HG03575 (cell line): ENCODE results near the gene PCBP4.

ENCODE experiments used
- ATAC-seq: cut with Tn5 transposase; IDR thresholded peaks from one replicate; pipeline ENCODE4 v1.9.1; 2021; ENCODE audit not compliant: unreplicated experiment, insufficient number of reproducible peaks, low FRiP score; ENCODE audit errors: extremely low read depth

Gene PCBP4

DNA sequence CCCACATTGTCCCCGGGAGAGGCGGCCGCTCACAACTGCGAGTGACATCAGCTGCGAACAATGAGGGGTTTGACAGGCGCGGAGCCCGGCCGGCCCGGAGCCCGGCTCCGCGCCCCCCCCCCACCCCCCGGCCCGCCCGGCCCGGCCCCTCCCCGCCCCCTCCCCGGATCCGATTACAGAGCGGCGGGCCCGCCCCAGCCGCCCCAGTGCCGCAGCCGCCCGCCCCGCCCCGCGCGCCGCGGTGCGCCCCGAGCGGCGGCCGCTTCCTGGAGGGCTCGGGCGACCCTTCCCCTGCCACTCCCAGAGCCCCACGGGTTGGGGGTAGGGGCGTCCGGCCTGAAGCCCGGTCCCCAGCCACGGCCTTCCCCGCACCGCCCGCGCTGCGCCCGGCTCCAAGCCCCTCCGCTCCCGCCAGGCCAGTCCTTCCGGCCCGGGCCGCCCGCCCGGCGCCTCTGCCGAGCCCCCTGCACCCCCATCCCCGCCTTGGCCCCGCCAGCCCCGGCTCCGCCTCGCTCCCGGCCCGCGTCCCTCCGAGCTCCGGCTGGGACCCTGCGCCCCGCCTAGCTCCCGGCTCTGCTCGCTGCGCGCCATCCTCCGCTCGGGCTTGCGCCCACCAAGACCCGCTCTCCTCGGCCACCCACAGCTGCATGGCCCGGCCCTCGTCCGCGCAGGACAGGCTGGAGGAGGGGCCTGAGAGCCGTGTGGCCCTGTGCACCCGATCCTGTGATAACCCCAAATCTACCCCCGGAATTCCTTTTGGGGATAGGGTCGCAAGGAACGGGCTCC is at the start of gene PCBP4:
Gene PCBP4, minus strand, starts transcription at position 71 of the 786 bp plus-strand sequence. CDS start 6,214 bp downstream, outside the sequence.
- ATAC-seq: no peak

DNA sequence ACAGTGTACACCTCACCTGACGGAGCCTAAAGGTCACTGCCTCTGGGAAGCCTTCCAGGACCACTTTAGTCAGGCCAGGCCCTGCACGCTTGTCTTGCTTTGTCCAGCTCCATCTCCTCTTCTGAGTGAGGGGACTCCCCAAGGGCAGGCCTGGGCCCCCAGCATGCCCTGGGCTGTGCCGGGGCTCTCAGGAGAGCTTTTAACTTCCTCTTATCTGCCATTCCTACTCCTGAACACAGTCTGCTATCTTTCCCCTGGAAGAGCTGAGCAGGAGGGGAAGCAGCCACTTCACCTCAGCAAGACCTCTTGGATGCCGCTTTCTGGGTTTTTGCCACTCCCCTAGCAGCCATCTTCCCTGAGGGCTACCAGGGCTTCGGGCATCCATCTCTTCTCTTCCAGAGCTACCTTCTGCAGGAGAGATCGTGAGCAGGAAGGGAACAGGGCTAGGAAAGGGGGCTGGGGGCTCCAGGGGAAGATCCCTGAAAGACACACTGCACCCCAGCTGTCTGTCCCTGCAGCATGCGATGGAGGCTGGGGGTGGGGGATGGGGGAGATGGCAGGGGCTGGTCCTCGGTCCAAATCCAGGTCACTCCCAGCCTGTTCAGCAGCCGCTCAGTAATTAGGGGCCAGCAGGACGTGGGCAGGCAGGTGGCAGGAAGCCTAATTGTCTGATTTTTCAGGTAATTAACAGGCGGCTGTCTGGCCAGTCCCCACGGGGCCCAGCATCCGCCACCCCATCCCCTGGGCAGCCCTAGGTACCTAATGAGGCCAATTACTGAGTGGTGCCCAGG is 48.4 kb upstream of the PCBP4 start:
- no peak for ATAC-seq

DNA sequence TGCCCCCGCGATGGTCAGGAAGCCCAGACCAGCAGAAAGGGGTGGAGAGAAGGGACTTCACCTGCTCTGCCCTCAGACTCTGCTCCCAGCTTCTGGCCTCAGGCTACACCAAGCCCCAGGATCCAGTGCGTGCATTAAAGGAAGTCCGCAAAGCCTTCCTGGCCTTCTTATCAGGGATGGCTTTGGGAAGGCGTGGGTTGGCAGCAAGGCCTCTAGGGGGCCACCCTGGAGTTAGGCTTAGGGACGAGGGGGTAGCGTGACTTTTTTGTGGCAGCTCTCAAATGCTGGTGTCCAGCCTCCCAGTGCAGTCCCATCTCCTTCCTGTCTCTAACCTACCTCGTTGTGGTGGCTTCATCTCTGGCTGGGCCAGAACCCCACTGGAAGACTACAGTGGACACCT is 47.4 kb upstream of the PCBP4 start:
- ATAC-seq: no peak

DNA sequence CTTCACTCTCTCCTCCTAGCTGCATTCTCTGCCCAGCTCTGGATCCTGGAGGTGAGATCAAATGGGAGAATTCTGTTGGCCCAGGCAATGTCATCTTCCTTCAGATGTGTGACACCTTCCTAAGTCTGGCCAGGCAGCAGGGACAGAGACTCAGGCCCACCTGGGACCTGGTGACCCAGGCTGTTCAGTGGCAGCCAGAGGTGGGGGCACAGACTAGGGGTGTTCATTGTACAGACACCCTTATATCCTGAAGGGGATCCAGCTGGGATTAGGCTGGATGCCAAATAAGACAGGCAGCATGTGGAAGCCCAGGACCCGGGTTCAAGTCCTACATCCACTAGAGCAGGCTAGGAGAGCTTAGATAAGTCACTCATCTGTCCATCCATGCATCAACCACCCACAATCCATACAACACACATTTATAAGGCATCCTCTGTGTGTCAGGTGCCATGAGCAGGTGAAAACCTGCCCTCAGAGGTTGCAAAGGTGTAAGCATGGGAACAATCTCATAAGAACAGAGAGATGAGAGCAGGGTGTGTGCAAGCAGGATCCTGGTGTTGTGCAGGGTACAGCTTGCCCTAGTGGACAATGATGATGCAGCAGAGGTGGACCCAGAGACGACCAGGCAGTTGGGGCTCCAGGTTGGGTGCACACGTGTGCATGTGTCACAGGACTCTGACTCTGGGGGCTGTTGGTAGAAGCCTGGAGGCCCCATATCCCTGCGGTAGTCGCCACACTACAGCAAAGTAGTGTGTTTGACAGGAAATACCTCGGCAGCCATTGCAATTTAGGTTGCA is 46.7 kb upstream of the PCBP4 start:
- ATAC-seq: no peak

DNA sequence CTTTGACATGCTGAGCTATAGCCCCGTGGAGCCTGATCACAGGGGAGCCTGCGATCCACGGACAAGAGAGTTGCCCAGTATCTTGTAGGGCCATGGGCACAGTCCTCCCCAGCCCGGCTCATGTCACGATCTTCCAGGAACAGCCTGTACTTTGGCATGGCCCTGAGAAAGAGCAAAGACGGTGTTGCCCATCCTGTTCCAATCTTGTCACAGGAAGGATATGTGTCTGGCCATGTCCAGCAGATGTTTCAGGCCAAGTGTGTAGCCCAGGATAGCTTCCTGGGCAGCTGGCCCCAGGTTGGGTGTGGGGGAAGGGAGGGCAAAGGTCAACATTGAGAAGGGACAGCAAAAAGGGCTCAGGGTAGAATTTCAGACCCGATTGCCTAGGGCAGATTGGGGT is 45.4 kb upstream of the PCBP4 start:
- no peak for ATAC-seq

DNA sequence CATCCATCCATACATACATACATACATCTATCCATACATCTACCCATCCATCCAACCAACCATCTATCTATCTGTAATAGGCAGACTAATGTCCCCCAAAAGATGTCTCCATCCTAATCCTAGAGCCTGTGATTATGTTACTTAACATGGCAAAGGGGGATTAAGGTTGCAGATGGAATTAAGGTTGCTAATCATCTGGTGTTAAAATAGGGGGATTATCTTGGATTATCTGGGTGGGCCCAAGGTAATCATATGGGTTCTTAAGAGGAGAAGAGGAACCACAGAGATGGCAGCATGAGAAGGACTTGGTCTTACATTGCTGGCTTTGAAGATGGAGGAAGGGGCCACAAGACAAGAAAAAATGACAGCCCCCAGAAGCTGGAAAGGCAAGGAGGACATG is 43.2 kb upstream of the PCBP4 start:
- ATAC-seq: no peak

DNA sequence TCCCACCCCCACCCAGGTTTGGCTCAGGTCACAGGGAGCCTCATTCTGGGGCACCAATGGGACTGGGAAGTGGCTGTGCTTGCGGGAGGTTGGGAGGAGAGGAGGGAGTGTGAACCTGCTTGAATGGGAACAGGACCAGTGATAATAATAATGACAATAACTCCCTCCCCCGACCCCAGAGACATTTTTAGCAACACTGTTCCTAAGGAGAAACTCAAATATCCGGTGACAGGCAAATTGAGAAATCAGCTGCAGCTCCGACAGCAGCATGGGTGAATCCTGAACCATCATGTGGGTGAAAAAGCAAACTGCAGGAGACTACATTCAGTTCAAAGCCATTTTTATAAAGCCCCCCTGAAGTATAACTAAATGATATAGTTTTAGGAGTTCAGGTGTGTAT is 40.0 kb upstream of the PCBP4 start:
- ATAC-seq: no peak

DNA sequence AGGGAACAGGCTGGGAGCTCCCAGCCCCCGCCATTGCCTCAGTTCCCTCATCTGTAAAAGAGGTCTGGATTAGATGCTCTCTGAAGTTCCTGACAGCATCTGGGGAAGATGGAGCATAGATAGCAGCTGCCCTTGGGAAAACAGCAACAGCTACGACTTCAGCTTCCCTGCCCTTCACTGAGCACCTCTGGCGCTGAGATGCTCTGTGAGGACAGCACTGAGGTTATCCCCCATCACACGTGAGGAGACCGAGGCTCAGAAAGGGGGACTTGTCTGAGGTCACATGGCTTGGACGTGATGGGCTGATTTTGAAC is 39.5 kb upstream of the PCBP4 start:
- ATAC-seq: no peak

DNA sequence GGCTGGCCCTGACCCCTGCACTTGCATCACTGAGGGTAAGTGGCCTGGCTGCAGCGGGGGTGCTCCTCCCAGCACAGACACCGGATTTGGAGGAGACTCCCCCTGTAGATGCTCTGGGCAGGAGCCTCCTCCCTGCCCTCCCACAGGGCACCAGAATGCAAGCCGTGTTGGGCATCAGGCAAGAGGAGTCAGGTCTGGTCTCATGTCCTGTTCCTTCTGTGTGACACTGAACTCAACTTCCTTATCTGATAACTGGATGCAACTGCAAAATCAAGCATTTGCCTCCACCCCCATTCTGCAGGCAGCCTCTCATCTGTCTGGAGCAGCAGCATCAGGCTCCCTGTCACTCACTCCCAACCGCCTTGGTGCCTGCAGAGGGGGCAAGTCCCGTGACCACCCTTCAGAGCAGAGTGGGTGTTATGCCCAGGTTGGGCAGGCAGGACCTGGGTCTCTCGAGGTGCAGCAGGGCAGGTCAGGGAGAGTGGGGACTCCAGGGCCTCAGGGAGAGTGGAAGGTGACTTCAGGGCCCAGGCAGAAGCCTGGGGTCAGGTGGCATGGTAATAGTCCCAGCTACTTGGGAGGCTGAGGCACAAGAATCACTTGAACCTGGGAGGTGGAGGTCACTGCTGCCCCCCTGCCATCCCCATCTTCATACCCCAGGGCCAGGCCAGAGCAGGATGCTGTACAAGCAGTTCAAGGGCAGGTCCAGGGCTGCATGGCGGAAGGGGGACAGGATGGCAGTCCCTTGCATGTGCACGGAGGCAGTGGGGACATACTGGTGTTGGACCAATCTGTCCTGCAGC is 39.0 kb upstream of the PCBP4 start:
- no peak for ATAC-seq

DNA sequence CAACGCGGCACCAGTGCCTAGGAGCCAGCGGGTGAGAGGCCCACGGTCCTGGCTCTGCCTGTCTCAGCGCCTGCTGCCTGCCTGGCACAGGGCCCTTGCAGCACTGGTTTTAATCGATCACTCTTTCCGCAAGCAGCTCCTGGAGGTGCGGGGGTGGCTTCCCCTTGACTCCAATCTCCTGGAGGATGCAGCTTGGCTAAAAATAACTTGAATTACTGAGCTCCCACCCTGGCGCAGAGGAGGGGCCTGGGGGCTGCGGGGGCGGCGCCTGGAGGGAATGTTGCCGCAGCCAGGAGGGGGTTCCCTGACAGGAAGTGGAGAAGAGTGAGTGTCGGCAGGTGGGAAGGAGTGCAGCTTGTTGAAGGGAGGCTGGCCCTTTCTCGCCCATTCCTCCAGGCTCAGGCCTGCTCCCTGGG is 38.3 kb upstream of the PCBP4 start:
- no peak for ATAC-seq

DNA sequence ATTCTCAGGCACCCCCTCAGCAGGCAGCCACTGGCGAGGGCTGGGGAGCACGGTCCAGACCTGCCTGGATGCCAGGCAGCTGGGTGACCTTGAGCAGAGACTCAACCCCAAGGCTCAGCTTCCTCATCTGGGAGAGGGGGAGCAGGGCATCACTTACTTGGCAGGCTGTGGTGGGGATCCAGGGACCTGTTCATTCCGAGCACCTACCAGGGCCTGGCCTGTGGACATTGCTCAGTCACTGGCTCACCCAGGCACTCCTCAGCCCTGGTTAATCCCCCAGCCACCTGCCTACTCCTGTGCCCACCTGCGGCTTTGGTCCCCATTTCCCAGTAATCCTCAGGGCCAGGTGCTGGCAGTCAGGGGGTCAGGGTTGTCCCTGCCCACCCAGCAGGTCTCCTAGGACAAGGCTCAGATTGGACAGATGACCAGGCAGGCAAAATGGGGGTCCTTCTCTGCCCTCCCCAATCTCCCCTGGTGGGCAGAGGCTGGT is 37.7 kb upstream of the PCBP4 start:
- no peak for ATAC-seq

DNA sequence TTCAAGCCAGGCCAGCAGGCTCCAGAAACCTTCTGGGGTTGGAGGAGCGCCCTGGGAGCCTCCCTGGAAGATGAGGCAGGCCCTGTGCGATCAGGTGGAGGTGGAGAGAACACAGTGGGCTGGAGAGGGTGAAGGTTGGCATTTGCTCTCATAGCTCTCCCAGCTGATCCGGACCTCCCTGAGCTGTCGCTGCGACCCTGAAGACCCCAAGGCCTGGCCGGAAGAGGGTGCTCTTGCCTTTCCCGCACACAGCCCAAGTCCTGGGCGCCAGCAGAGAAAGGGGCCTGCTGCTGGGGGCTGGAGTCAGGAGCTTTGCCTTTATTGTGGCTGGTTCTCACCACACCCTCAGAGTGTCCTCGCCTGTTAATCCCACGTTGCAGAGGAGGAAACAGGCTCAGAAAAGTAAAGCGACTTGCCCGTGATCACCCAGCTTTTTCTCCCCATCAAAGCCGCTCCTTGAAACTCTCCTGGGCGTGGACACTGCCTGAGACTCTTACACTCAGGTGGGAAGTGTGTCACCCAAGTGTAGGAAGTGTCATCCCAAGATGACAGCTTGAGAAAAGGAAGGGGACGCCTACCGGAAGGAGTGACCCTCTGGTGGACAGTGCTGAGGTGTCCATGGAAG is 37.0 kb upstream of the PCBP4 start:
- ATAC-seq: no peak

DNA sequence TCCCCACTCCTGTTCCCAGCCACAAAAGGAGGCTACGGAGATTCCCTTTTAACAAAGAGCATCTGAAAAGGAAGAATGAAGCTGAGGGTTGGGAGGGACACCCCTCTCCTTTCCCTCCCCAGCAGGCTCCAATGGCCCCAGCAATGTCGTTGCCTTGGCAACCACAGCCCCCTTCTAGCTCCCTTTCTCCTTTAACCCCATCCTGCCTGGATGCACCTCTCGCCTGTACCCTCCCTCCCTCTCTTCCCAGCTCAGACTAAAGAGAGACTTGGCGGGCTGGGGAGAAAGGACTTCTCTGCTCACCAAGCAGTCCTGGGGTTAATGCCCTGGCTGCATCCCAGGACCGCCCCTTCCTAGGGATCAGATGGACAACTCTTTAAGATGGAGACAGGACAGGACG is 35.5 kb upstream of the PCBP4 start:
- ATAC-seq: no peak

DNA sequence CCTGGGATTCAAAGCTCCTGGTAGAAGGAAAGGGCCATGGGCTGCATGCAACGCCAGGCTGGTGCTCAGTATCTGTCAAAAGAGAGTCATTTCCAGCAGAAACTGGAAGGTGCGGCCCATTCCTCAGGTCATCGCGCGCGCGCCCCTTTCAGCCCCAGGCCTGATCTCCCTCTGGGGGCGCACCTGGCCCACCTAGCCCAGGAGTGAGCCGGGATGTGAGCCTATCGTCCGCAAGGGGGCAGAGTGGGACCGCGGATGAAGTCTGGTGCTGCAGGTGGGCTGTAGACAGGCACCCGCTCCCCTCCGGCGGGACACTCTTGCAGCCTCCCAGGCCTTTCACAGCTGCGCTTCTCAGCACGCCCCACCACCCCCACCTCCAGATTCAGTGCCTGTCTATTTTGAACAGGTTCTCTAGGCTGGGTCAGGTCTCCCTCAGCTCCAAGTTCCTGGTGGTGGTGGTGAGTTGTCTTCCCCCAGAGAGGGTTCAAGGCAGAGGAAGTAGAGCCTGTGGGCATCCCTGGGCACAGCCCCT is 34.3 kb upstream of the PCBP4 start:
- no peak for ATAC-seq

DNA sequence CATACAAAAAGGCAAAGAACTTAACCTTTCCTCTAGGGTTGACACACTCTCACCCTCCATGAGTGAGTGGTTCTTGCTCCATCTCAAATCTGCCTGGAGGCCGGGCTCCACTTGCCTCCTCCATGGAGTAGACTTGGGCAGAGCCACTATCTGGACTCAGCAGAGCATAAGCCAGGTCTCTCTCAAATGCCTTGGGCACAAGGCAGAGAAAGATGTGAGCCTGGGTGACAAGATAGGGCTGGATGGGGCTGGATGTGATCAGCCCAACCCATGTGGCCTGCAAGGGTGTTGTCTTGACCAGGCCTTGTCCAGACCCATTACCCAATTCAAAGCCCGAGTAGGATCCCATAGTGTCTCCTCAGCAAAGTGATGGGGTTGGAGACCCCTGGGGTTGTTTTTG is 32.6 kb upstream of the PCBP4 start:
- no peak for ATAC-seq

DNA sequence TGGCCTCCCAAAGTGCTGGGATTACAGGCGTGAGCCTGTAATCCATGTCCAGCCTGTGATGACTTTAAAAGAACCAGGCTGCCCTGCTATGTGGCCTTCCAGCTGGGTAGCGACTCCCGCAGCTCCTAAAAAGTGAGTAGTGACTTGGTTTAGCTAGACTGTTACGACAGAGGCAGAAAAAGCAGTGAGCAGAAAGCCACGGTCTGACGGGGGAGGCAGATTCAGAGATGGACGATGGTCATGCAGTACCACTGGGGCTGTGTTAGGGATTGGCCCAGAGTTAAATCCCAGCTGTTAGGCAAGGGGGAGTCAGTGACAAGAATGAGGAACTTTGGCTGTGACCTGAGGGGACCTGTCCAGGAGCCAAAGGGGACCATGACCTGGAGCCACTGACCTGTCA is 31.5 kb upstream of the PCBP4 start:
- no peak for ATAC-seq

DNA sequence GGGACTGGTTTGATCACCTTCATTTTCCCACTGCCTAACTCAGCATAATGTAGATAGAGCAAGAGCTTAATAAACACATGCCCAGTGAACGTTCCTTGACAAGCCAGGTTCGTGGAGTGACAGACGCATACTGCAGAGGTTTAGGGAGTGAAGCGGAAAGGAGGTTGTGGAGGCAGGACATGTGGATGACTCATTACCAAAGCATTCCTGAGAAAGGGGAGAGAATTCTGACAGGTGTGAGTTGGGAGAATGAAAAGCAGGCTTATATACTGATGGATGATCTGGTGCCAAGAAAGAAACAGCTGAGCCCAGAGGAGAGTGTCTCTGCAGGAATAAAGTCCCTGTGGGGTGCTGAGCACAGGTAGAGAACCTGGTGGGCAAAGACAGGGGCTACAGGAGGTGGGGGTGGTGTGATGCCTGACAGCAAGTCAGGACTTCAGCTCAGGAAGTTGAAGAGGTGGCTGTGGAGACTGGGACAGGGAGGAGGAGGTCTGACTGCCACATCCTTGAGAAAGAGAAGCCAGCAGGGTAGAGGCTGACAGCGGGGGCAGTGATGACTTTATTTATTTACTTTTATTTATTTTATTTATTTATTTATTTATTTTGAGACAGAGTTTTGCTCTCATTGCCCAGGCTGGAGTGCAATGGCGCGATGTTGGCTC is 30.8 kb upstream of the PCBP4 start:
- ATAC-seq: no peak

DNA sequence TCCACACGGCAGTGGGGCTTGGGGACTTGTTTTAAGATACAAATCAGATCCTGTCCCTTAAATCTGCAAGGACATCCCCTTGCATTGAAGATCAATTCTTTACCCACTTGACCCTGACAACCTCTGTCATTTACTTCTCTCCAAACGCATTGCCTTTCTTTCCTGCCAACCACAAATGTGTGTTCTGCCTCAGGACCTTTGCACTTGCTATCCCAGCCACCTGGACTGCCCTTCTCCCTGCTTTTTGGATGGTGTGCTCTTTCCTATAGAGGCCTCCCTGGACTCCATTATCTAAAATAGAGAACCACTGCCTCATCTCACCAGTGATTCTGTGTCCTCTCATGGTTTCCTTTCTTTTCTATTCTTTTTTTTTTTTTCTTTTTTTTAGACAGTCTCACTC is 29.9 kb upstream of the PCBP4 start:
- ATAC-seq: no peak
